Stimulated activated CD4-positive, alpha-beta T cell treated with anti-CD3 and anti-CD28 coated beads, TNF-alpha, amount 100 ng/mL, for 4 hours (primary cell): ENCODE results near the gene DNAJB14.
A peak's percentile ranks its signal among the peaks of the same experiment; 100 is the strongest.
"Not testable (repeated sequence)": the region's sequence is repeated elsewhere in the genome, so short reads cannot be mapped to it uniquely, and the experiment has no call there.

Experiments
- DNase-seq, 3 experiments: peaks; one replicate each; pipeline ENCODE4 v3.0.0-alpha.2; 2020; ENCODE audit warnings: low read depth in 3 of 3

DNAJB14 gene

DNA sequence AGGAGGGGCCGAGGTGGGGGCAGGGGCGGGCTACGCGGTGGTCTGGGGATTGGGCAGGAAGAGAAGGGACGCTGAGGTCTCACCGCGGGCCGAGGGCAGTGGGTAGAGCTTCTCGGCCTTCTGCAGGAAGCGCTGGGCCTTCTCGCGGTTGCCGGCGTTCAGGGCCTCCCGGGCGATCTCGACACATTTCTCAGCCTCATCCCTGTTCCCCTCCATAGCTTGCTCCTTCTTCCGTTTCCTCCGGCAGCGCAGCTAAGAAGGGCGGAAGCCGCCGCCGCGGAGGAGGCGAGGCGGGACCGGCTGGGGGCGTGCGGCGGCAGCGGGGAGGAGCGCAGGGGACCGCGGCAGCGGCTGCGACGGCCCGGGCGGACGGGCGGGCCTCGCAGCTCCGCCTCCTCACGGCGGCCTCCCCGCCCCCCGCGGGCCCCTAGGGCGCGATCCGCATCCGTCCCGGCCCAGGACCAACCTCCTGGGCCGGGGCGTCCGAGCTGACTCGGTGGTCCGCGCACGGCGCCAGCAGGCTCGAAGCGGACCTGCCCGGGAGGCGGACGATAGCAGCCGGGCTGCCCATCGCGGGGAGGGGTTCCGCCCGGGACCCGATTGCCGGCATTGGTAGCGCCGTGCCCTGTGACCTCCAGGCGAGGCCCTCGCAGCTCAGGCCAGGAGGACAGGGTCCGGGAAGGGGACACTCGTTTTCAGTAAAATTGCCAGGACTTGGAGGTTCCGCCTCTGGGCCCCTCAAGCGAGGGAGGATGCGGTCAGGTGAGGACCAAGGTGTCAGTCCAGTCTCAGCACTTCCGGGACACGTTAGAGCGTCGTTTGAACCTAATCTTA is at the start of gene DNAJB14:
DNAJB14 (minus strand) TSS at position 263 of the 834 bp plus-strand sequence; CDS start at position 216, 47 bp downstream.
- peak; percentile 60 to 67 (median 67) for DNase-seq

DNA sequence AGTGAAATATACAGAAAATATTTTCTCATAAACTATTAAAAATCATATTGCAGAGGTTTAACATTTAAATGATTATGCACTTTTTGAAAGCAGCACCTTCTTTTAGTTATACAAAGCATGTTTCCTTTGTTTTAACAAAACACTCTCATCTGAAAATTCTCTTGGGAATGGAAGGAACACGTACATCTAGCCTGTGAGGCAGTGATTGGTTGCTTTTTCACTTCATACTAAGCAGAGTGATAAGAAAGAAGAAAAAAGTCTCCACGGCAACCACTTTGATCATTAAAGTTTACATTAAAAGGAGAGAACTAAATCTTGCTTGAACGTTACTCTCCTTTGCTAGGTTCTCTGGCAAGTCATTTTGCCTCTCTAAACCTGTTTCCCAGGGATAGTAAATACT is 45.3 kb upstream of the DNAJB14 start:
- DNase-seq, result no peak

DNA sequence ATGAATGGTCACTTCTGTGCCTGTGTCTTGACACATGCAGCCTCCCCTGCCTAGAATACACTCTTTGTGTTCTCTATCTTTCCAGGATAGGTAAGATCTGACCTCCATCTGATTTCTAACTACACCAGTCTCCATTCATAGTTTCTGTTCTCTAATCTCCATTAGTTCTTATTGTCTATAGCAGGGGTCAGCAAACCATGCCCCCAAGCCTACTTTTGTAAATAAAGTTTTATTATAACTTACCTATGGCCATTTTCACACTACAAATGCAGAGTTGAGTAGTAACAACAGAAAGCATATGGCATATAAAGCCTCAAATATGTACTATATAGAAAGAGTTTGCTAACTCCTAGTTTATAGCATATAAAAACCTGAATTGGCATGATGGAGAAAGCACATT is 41.3 kb upstream of the DNAJB14 start:
- no peak for DNase-seq

DNA sequence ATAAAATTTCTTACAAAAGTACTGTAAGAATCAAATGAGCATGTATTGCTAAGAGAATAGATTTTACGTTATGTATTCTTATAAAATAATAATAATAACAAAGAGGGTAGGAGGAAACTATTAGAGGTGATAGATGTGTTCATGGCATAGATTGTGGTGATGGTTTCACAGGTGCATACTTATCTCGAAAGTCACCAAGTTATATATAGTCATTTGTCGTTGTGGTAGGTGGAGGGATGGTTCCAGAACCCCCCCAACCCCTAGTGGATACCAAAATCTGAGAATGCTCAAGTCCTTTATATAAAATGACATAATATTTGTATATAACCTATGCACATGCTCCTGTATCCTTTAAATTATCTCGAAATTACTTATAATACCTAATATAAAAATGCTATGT is 40.4 kb upstream of the DNAJB14 start:
- DNase-seq, result no peak

DNA sequence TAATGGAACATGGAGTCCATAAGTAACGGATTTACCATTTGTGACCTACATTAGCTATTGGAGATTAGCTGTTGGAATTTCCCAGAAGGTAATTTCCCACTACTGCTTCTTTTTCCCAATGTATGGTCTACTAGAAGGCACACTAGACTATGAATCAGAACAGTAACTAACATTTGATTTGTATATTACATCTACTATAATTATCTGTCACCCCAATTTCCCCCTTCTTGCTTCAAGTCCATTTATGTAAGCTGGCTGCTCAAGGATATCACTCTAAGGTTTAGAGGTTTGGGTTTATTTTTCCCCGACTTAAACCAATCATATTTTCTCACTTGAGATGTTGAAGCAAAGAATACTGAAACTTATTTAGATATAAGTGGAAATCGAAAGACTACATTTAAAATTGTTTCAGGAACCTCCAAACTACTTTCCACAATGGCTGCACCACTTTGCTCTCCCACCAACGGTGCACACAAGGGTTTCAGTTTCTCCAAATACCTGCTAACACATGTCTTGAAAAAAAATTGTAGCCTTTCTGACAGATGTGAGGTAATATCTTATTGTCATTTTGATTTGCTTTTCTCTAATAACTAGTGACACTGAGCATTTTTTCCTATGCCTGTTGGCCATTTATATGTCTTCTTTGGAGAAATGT is 37.0 kb upstream of the DNAJB14 start:
- DNase-seq, result no peak

DNA sequence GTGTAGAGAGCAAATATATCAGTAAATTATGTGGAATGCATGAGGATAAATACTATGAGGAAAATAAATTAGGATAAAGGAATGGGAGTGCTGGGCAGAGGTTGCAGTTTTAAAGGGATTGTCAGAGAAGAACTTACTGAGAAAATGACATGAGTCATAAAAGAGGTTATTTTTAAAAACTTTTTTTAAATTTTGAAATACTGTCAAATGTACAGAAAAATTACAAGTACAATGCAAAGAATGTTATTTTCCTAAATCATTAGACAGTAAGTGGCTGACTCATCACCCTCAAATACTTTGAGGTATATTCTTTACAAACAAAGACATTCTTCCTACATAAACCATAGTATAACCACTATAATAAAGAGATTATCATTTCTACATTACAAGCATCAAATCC is 33.5 kb upstream of the DNAJB14 start:
- no peak for DNase-seq

DNA sequence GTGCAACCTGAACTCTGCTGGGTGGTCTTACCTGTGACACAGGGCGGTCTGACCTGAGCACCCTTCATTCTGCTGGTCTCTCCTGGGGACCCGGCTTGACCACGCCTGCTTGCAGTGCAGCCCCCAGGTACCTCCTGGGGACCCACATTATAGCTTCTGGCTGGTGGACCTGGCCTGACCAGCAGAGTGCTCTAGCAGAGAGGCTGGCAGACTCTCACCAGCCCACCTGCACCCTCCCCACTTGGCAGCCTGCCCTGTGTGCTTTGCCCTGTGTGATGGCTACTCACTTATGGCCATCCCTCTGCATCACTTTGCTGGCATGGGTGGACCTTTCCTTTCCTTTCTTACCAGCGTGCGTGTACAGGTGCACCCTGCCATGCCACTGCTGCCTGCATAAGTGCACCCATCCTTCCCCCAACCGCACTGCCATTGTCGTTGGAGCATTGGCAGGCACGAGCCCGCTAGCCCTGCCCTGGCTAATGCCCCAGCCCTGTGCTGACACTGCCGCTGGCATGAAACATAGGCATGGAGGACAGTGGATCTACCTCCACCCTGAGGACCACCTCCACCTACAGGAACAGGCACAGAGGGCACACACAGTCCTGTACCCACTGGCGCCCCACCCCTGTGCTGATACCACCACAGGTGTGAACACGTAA is 25.2 kb upstream of the DNAJB14 start:
- no peak for DNase-seq

DNA sequence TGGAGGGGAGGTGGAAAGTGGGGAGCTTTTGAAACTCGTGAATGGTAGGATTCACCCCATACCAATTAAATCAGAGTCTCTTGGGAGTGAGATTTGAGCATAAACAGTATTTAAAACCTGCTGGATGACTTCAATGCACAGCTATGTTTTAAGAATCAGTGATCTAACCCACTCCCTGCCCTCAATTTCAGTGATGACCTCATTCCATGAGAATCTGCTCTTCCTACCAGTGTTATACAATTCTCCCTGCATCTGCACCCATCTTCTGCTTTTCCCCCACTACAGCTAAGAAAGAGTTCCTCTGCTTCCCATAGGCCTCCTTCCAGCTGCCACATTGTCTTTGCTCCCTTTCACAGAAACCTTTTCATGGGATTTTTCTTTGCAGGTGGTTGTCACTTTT is 21.9 kb upstream of the DNAJB14 start:
- no peak for DNase-seq

DNA sequence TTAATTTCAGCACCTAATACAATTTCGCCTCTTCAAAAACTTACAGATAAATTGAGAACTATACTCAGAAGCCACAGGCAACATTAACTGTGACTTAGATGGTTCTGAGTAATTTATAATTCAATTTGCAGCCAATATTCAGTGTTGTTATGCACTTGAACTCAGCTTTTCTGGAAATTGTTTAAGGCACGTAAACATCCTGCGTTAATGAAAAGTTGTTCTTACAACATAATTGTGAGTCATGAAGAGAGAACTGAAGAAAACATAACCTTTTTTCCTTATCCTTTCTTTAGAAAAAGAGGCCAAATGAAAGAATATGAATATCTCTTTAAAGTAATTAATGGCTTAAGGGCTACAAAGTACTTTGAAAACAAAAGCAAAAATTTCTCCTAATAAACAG is 20.3 kb upstream of the DNAJB14 start:
- DNase-seq, result no peak

DNA sequence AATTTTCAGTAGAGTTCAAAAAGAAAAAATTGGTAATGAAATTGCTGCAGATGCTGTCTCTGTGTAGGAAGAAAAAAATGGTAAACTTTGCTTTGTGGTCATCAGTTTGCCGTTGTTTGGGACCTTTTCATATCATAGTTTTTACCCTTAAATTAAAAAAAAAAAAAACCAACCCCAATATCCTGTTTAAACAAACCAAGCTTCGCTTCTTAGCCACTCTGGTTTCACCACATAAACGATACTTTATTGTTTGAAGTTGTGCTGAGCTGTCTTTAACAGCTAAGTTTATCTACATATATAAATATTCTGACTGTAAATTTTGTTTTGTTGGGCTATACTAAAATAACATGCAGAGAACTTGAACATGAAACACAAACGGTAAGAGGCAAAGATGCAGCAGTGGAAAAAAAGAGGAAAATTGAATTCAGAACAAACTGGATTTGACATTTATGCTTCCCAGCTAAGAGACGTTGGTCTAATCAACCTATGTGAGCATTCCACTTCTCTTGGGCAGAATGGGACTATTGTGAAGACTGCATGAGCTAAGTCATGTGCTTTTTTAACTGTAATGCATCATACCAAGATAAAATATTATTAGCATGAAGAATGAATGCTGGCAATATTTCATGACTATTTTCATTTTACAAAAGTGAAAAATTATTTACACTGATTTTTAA is 19.4 kb upstream of the DNAJB14 start:
- DNase-seq, result no peak

DNA sequence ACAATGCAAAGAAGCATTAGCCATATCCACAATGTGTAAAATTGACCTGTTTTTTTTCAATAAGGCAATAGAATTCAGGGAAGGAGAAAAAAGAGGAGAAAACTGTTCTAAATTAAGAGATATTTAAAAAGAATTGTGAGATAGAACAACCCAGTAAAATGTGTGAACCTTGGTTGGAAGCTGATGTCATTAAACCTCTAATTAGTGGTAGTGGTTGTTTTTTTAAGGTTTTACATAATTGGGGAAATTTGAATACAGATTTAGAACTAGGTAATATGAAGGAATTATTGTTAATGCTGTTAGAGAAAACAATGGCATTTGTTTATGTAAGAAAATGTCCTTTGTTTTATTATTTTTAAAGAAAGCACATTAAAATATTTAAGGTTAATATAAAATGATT is 18.8 kb upstream of the DNAJB14 start:
- no peak for DNase-seq

DNA sequence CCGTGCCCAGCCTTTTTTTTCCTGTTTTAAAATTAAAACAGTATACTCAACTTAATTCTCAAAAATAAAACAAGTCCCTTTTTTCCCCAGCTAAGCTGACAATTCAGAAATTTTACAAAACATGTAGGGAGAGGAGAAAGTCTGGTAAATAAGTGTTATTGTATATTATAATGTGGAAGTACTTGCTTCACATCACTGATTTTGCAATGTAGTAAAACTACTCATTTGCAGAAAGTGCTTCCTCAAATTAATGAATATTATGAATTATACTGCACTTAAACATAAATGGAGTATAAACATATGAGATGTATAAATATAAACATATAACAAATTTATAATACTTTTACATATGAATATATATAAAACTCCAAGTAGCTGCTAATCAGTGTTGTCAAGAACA is 15.3 kb upstream of the DNAJB14 start:
- no peak for DNase-seq

DNA sequence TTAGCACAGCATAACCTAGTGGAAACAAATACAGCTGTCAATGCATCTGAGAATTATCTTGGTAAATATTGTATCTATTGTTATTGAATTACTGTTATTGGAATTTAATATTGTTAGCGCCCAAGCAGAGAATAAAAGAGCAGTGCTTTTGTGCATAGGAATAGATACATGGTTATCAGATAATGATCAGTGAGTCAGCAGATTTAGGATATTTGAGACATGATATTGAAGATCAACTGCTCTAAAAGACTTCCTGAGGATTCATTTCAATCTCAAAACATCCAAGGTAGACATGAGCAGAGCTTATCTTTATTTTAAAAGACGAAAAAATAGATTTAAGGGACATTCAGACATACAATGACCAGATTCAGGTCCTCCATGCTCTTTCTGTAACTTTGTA is 14.2 kb upstream of the DNAJB14 start:
- no peak for DNase-seq

DNA sequence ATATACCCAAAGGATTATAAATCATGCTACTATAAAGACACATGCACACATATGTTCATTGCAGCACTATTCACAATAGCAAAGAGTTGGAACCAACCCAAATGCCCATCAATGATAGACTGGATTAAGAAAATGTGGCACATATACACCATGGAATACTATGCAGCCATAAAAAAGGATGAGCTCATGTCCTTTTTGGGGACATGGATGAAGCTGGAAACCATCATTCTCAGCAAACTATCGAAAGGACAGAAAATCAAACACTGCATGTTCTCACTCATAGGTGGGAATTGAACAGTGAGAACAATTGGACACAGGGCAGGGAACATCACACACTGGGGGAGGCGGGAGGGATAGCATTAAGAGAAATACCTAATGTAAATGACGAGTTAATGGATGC is 11.8 kb upstream of the DNAJB14 start:
- DNase-seq, result not testable (repeated sequence)

DNA sequence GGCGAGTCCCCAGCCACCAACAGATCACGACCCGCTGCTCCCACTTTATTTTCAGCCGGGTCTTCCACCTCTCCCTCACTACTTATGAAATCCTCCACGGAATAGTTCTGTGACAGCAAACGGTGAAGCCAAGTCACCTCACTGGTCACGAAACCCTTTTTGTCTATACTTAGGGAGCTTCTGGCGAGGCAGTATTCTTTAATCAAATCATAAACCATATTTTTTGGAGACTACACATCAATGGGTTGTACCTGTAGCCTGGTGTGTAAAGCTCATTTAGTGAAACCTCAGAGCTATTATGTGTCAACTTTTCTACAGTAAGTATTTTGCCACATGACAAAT is 4.5 kb upstream of the DNAJB14 start:
- DNase-seq, result no peak

DNA sequence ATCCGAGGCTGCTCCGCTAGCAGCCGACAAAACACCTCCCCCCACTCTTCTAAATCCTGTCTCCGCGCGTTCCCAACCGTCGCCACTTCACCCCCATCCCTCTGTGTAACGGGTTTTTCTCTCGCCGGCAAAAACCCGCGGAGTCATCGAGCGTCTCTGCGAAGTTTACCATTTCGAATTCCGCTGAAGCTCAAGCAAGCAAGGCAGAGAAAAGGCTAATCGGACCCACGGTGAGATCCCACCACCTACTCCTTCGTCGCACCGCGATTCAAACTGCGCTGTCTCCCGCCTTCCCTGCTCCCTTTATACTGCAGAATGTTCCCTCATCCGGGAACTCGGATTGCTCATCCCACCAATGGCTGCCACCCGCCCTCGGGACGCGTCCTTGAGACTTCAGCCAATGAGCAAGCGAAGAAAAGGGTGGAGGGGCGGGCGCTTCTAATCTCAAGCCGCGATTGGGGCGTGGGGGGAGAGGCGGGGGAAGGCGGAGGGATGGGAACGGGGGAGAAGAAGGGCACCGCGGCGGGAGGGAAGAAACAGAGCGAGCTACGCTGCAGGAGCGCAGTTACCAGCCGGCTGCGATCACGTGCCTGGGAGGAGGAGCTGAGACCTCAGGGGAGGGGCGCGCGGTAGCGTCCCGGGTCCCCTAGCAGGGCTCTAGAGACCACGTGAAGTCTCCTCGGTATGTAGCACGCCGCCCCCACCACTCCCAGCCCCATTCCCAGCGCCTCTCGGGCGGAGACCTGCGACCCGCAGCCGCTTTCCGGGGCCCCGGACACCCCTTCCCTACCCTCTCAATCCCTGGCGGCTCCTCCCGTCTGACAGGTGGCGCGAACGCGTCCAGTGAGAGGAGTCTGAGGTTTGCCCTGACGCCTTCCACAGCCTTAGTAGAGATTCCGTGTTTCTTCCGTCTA is 3.8 kb upstream of the DNAJB14 start, which contains the start of gene H2AZ1:
H2AZ1 (minus strand) TSS at position 277 of the 914 bp plus-strand sequence; CDS start at position 172, 105 bp downstream.
- peak; percentile 91 to 97 (median 97) for DNase-seq

DNA sequence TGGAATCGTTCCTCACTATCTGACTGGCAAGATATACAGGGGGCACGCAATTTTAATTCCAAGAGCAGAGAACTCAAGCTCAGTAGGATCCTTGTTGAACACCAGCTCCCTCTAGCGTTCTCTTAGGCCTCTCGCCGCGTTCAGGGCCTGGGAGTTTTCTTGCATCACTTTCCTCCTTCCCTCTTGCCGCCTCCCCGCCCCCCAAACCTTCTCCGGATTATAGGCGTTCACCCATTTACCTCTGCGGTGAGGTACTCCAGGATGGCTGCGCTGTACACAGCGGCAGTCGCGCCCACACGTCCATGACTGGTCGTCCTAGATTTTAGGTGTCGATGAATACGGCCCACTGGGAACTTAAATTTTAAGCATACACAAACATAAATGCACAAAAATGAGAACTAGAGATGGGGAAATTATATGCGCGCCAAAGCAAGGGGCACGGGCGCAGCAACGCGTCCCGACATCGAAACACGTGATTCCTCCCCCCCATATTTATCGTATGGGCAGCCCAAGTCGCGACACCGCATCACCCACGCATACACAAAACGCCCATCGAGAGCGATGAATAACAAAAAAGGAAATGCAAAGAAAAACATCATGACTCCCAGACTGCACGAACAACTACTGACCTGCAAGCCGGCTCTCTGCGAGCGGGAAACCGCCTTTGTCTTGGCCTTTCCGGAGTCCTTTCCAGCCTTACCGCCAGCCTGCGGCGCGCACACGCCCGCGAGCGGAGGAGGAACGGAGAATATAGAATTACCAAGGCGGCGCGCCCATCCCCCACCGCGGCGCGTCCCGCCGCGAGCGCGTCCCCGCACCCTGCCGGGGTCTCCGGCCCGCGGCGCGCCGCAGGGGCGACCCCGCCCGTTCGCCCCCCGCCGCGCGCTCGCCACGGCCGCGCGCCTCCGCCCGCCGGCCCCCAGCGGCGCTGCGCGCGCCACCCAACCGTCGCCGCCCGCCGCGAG is 2.9 kb upstream of the DNAJB14 start:
- peak; percentile 69 to 83 (median 78) for DNase-seq

DNA sequence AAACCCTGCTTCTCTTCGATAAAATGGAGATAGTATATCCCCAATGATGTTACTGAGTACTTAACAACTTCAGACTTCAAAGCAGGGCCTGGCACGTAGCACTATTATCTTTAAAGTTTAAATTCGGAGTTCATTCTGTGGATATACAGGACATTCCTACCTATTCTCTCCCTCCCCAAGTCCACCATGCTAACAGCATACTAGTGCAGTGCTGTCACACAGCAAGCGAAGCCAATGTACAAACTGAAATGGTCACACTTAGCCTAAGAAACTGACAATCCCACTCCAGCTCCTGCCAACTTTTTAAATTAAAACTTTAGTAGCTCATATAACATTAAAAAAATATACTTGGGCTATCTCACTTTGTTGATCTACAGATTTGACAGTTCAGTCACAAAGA is 1.2 kb upstream of the DNAJB14 start:
- DNase-seq, result no peak

DNA sequence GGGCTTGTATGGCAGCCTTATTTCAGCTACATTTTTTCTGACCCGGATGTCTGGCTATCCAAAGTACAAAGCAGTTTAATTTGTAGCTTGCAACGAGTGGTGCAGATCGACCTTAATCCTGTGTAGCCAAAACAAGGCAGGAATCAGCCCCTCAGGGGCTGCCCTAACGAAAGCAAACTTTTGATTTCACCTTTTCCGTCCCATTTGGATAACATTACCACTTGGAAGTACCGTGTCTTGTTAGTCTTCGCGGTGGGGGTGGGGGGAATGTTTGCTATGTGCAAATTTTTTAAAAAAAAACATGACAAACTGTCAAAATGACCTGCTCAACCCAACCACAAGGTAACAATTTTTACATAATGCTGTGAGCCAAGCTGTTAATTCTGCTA is 766 bp upstream of the DNAJB14 start:
- DNase-seq, result no peak
